Mucosa of descending colon (tissue), 3 donors: ENCODE results near the gene LYST. TPM values are rescaled to one million over a fixed set of nuclear protein-coding genes. Genes with fewer than 3 reads are reported as not detected.

Source experiments
- ATAC-seq: fragments of 200-7000 bp; cut with Tn5 transposase; one replicate; pipeline ENCODE4 v1.9.1; 2020; ENCODE audit warnings: mild to moderate bottlenecking, moderate library complexity
- DNase-seq, 3 donors: peaks; one replicate each; pipeline ENCODE4 v3.0.0-alpha.2; 2020
- H3K36me3 ChIP-seq: fragments of 200-600 bp; one replicate; pipeline ENCODE4 v1.8.0; 2021; ENCODE audit warnings: low read depth, mild to moderate bottlenecking
- H3K4me1 ChIP-seq: fragments of 200-600 bp; one replicate; pipeline ENCODE4 v1.8.0; 2021; ENCODE audit warnings: low read depth, mild to moderate bottlenecking
- H3K4me3 ChIP-seq: fragments of 200-600 bp; one replicate; pipeline ENCODE4 v1.8.0; 2021; ENCODE audit warnings: mild to moderate bottlenecking
- H3K9me3 ChIP-seq: fragments of 200-600 bp; one replicate; pipeline ENCODE4 v1.8.0; 2021; ENCODE audit warnings: mild to moderate bottlenecking
- intact Hi-C, 2 donors: fragments of 100-400 bp; cut with DNase I in 1 of 2; cut with micrococcal nuclease in 1 of 2; formaldehyde crosslinking; loops; one replicate each; pipeline versions ENCODE4 v1.11.0 to v1.11.1; 2022; cut with DNase I, micrococcal nuclease
- total RNA-seq, 3 donors: library from RNA; stranded (reverse); fragmentation: NEBNext Ultra II Directional in 2 of 3; extraction: Animal tissue kit (Norgen Biotek cat#: 25700) in 2 of 3; gene quantifications; one replicate each; pipeline versions ENCODE4 v1.2.1 to v1.2.4, GENCODE V29; 2021 to 2023
- TF ChIP-seq, protein P1 (sequence below): fragments of 200-600 bp; IDR thresholded peaks from one replicate; pipeline ENCODE4 v1.8.0; 2022; ENCODE audit warnings: antibody characterized with exemption, mild to moderate bottlenecking
- donor health status: DM: no; HTN: no; CAD: no; lungs with moderate emphysema.
- donor health status: DM: no; HTN: no; CAD: no.
- donor health status: DM: no; HTN: yes; CAD: no.

The LYST gene
- total RNA-seq, 3 donors from 2014 or later, result 24.0 to 32.3 (median 26.7) TPM

DNA sequence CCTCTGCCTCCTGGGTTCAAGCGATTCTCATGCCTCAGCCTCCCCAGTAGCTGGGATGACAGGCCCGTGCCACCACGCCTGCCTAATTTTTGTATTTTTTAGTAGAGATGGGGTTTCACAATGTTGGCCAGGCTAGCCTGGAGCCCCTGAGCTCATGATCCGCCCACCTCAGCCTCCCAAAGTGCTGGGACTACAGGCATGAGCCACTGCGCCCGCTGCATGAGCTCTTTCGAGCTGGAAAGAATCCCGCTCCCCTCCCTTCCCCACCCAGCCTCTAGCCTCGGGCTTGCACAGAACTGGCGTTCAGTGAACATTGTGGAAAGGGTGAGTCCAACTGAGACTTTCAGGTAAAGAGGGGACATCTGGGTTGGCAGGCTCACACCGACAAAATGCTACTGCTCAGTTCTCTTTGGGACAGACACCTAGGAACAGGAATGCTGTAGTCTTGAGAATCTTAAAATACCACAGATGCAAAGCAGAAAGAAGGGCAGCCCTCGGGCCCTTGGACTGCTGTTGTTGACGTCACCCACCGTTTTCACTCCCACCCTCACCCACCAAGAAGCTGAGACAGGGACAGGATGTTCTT, 207.4 kb downstream of the LYST start:
- Histone ChIP-seq H3K4me1 (no peaks in the 10 kb centered on the region), H3K36me3 (no peaks in the 10 kb centered on the region), H3K4me3 (no peak overlapping the region), H3K9me3 (no peaks in the 10 kb centered on the region)
- DNase-seq, result no peak
- TF ChIP-seq, protein P1, sequence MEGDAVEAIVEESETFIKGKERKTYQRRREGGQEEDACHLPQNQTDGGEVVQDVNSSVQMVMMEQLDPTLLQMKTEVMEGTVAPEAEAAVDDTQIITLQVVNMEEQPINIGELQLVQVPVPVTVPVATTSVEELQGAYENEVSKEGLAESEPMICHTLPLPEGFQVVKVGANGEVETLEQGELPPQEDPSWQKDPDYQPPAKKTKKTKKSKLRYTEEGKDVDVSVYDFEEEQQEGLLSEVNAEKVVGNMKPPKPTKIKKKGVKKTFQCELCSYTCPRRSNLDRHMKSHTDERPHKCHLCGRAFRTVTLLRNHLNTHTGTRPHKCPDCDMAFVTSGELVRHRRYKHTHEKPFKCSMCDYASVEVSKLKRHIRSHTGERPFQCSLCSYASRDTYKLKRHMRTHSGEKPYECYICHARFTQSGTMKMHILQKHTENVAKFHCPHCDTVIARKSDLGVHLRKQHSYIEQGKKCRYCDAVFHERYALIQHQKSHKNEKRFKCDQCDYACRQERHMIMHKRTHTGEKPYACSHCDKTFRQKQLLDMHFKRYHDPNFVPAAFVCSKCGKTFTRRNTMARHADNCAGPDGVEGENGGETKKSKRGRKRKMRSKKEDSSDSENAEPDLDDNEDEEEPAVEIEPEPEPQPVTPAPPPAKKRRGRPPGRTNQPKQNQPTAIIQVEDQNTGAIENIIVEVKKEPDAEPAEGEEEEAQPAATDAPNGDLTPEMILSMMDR, result no peak
- no peak for ATAC-seq
- intact Hi-C loops, result no loop called here

DNA sequence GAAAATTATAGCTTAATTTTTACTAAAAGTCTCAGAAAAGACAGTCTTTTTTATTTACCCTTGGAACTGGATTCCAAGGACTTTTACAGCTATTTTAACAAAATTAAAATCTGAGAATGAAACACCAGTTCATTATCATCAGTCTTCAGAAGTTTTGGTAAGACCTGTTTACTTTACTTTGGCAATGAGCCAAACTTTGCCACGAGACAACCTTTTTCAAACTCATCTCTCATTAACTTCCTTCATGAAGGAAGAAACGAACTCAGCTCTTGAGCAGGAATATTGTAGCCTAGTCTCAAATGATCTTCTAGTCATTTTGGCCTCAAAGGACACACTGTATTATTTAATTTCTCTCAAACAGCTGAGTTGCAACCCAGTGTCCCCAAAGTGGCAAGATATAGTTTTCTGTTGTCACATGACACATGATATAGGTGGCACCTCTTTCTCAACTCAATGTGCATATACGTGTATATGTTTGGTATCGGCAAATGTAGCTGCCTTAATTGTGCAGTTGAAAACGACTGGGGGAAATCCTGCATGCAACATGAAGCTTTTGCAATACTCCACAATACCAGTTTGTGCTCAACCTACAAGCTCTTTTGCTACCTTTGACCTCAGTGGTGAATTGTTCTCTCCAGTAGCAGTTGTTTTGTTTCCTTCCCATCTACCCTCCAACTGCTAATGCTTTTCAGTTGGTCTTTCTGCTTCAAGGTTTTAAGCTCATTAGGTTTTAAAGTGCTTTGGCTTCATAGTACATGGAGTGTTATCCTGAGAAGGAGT, 208.8 kb downstream of the LYST start:
- no peaks in the 10 kb centered on the region for H3K9me3 ChIP-seq
- intact Hi-C loops, result no loop called here
- no peak overlapping the region for H3K4me3 ChIP-seq
- DNase-seq (no peak), ATAC-seq (no peak)
- no peaks in the 10 kb centered on the region for H3K36me3 ChIP-seq
- H3K4me1 ChIP-seq, result no peaks in the 10 kb centered on the region
- TF ChIP-seq, protein P1, result no peak

DNA sequence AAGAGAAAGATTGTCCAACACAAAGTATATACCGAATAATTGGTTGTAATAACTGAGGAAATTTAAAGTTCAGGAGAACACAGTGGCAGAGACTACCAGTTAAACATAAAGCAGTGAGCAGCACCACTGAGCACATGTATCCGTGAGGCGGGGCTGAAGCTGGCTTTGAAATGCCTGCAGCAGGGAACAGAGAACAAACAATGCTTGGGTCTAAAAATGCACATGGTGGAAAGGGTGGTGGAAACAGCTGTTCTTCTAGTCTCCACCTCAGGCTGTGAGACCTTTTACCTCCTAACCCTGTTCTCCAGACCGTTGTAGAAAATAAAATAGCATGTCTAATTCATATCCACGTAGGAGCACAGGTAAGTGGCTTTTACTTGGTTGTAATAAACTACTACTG, 209.4 kb downstream of the LYST start:
- no peaks in the 10 kb centered on the region for H3K36me3 ChIP-seq
- H3K4me1 ChIP-seq, result no peaks in the 10 kb centered on the region
- TF ChIP-seq, protein P1, result no peak
- peak in 1 of 3 donors; percentile 38 for DNase-seq
- intact Hi-C loops, result no loop called here
- H3K9me3 ChIP-seq, result no peaks in the 10 kb centered on the region
- no peak overlapping the region for H3K4me3 ChIP-seq
- peak; percentile 69 for ATAC-seq

DNA sequence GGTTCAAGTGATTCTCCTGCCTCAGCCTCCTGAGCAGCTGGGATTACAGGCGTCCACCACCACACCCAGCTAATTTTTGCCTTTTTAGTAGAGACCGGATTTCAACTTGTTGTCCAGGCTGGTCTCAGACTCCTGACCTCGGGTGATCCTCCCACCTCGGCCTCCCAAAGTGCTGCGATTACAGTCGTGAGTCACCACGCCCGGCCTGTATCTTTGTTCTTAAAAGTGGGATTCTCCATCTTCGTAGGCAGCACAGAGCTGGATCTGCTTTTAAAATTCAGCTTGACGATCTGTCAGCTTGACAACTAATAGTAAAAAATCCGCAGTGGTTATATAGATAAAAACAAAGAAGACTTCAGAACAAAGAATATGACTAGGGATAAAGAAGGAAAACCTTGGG, 214.3 kb downstream of the LYST start:
- TF ChIP-seq, protein P1, result no peak
- Histone ChIP-seq H3K36me3 (no peaks in the 10 kb centered on the region), H3K4me1 (peaks cover 15% of the 10 kb centered on the region), H3K9me3 (no peaks in the 10 kb centered on the region), H3K4me3 (no peak overlapping the region)
- ATAC-seq (no peak), DNase-seq (no peak)
- intact Hi-C loops, result no loop called here

DNA sequence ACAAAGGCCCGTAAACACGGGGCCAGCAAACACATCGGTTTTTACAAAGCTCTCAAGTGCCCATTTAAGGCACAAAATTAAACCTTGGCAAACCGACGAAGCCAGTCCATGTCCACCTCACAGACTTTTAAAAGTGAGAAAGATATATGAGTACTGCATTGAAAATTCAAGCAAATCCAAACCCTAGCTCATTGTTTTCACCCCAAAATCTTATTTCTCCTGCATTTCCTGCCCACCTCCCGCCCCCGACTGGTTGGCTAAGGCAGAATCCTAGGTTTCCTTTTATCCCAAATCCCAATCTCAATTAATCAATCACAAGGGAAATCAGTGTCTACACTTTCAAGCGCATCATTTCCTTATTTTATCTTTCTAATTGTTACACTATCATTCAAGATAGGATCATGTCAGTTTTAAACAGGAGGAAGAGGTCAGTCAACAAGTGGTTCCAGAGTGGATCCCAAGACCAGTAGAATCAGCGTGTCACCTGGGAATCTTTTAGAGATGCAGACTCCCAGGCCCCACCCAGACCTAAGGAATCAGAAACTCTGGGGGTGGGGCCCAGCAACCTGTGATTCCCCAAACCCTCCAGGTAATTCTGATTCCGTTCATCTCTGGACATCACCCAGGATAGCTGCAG, 215.4 kb downstream of the LYST start:
- intact Hi-C loops, result no loop called here
- Histone ChIP-seq H3K9me3 (no peaks in the 10 kb centered on the region), H3K4me1 (peaks cover 15% of the 10 kb centered on the region), H3K4me3 (no peak overlapping the region), H3K36me3 (no peaks in the 10 kb centered on the region)
- TF ChIP-seq, protein P1, result no peak
- DNase-seq (no peak), ATAC-seq (no peak)
